ENCODE measurements around the gene RAD9A.

GRCh38 chr11:67356387-67356863, 35.4 kb upstream of the RAD9A start:
- TF ChIP-seq, protein P1, sequence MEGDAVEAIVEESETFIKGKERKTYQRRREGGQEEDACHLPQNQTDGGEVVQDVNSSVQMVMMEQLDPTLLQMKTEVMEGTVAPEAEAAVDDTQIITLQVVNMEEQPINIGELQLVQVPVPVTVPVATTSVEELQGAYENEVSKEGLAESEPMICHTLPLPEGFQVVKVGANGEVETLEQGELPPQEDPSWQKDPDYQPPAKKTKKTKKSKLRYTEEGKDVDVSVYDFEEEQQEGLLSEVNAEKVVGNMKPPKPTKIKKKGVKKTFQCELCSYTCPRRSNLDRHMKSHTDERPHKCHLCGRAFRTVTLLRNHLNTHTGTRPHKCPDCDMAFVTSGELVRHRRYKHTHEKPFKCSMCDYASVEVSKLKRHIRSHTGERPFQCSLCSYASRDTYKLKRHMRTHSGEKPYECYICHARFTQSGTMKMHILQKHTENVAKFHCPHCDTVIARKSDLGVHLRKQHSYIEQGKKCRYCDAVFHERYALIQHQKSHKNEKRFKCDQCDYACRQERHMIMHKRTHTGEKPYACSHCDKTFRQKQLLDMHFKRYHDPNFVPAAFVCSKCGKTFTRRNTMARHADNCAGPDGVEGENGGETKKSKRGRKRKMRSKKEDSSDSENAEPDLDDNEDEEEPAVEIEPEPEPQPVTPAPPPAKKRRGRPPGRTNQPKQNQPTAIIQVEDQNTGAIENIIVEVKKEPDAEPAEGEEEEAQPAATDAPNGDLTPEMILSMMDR (IDR thresholded peaks at IDR 0.05; ENCODE audit: insufficient read depth, low read depth, low read length) = no peak
- TF ChIP-seq EZH2 (IDR thresholded peaks at IDR 0.05; ENCODE audit: insufficient read depth, low read length) = no peak

All from astrocyte (in vitro differentiated cells and primary cell).